Left renal cortex interstitium (tissue), 4 donors: ENCODE measurements around the gene FNDC3B. TPM values are rescaled to one million over a fixed set of nuclear protein-coding genes. Genes with fewer than 3 reads are reported as not detected.
A peak's percentile ranks its signal among the peaks of the same experiment; 100 is the strongest.

Source experiments
- DNase-seq, 4 donors: peaks; one replicate each; pipeline ENCODE4 v3.0.0-alpha.2; 2013; ENCODE audit warnings: low read depth in 4 of 4, low spot score in 2 of 4, missing footprints in 1 of 4
- polyA plus RNA-seq, 4 donors: library from polyadenylated mRNA; unstranded; fragments of 120-200 nt; gene quantifications; one replicate each; pipeline ENCODE4 v1.2.1, GENCODE V29; 2013; ENCODE audit not compliant: insufficient read length in 4 of 4

The FNDC3B gene
- polyA plus RNA-seq, 4 donors = 53.6 to 63.8 (median 59.8) TPM

DNA sequence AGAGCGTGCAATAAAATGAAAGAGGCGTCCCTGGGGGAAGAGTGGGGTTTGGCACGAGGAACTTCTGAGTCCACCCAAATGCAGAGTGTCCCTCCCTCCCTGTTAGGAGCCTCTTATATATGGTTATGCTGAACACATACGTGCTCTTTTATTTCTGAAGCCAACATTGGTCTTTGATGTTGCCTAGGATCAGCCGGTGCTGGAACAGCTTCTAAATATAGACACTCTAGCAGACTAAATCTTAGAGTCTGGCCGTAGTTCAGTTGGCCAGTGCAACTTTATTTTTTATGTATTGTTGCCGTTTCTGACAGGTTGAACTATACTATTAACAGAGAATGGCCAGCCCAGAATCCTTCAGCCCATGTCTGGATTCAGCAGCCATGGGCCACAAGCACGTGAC lies 280.2 kb downstream of the FNDC3B start:
- DNase-seq = no peak

GRCh38 chr3:172320468-172320867 lies 281.1 kb downstream of the FNDC3B start:
- DNase-seq = no peak

GRCh38 chr3:172321035-172321434 lies 281.7 kb downstream of the FNDC3B start:
- no peak for DNase-seq

DNA sequence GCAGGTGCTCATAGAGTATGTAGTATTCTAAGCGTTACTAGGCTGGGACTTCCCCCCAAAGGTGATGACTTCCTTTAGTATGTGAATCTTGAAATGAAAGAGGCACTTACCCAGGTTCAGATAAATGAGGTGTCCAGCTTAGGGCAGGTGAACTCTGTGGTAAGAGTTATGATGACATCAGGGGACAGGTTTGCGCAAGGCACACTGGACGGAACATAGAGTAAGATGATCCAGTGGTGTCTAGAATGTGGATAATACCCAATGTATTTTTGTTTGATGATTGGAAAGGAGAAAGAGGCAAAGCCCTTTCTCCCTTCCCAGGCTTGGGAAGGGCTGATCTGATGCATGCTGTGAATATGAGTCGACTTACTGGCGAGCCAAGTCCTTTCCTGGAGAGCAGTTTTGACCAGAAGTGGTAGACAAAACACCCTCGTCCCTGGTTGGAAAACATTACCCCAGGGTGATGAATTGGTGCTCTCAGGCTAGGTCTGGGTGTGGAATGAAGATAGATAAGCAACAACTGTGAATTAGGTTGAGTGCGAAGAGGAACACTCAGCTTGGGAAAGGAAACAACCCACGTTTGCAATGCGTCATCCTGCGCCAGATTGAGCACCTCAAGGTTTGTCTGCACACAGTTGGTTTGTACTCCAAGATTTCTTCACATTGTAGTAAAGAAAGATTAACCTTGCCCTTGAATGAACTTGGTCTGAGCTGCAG lies 284.7 kb downstream of the FNDC3B start:
- DNase-seq = no peak

DNA sequence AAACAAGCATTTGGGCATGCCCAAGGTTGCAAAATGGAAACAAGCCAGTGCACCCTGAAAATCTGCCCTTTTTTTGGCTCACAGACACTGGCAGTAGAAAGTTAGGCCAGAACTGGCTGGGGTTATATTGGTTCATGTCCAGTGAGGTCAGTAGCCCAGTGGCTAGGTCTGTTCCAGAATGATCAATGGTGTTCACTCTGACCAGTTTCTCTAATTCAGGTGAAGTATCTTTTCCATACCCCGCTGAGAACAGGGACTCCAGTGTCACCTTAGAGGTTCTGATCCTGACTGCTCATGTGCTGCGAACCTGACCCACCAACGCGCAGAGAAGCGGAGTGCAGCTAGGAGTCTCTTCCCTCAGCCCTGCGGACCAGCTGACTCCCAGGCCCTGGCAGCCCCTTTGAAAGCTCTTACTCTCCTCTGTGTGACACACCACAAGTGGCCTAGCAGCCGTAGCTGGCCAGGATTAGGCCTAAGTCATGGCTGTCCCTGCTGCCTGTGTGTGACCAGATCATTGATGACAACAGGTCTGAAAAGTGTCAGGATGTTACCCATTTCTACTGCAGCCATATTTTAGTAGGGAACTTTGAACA lies 285.3 kb downstream of the FNDC3B start:
- DNase-seq = no peak

DNA sequence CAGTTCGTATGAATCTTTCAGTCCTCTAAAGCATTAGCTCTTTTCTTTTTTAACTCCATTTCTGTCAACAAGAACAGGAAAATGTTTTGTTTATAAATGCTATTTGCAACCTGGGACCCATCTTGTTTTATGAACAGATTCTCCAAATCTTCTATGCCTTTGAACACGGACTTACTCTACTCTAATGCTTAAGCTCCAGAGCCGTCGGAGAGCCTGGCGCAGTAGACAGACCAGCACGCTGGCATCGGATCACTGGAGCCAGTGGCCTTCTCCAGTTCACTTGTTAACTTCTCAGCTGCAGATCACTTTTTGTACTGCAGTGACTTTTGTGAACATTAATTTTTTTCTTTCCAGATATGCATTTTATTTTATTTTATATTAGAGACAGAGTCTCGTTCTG lies 286.1 kb downstream of the FNDC3B start:
- DNase-seq = no peak

- no peak for DNase-seq
These were observed 287.6 kb downstream of the FNDC3B start for GRCh38 chr3:172326993-172327392.

DNA sequence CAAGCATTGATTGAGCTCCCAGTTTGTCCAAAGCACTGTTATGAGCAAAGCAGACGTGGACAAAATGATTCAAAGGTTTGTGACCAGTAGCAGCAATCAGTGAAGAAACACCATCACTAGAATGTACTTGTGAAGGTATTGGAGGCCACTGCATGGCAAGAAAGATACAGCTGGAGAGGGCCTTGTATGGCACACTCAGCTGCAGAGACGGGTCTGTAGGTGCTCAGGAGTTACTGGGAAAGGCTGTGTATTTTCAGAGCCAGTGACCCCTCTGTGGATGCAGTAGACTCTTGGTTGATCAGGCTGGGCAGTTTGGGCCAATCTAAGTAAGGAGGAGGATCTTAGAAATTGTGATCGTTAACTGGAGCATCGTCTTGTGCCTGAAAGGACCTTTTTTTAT lies 288.9 kb downstream of the FNDC3B start:
- DNase-seq = no peak

DNA sequence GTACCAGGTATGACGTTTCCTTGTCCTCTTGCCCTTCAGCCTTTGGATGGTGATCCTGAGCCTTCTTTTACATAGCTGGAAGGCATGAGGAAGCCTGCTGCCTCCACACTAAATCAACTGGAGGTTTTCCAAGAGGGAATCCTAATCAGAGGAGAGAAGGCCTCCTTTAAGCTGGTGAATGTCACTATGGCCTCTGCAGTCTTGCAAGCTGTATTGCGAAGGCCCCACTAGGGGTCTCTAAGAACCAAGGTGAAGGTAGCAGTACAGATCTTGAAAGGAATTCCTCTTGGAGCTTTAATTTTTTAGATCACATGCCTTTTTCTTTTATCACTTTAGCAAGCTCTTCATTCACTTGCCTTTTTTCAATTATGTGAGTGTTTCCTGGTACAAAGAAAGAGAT lies 289.7 kb downstream of the FNDC3B start:
- no peak for DNase-seq

DNA sequence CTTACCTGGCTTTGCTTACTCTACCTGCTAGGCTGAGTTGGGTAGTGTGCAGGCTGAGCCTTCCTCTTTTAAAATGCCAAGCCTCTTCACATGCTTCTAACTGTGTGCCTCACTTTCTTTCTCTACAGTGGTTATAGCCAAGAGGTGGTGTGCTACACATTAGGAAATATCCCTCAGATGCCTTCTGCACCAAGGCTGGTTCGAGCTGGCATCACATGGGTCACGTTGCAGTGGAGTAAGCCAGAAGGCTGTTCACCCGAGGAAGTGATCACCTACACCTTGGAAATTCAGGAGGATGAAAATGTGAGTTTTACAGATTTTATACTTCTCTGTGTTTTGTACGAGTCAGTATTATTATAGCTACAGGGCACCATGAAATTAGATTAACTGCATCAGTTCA lies 291.0 kb downstream of the FNDC3B start:
- DNase-seq = no peak

GRCh38 chr3:172332256-172333041 lies 293.1 kb downstream of the FNDC3B start:
- peak in 1 of 4 donors; percentile 68 for DNase-seq

- no peak for DNase-seq
These were observed 293.6 kb downstream of the FNDC3B start for GRCh38 chr3:172333042-172333377.

GRCh38 chr3:172333692-172334457 lies 294.5 kb downstream of the FNDC3B start:
- DNase-seq = no peak

DNA sequence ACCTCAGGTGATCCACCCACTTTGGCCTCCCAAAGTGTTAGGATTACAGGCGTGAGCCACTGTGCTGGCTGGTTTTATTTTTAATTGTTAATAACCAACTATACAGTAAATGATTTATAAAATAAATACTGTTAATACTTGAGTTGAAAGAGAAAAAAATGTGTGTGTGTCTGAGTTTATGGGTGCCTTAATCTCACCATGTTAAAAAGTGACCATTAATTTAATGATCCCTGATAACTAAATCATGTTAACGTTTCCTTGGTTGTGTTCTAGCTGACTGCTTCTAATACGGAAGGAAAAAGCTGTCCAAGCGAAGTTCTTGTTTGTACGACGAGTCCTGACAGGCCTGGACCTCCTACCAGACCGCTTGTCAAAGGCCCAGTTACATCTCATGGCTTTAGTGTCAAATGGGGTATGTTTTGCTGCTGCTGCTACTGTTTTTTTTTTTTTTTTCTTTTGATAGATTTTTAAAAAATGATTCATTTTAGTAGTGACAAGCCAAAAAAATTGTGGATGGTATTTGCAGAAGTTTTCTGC lies 295.4 kb downstream of the FNDC3B start:
- DNase-seq = peak in 1 of 4 donors; percentile 25

DNA sequence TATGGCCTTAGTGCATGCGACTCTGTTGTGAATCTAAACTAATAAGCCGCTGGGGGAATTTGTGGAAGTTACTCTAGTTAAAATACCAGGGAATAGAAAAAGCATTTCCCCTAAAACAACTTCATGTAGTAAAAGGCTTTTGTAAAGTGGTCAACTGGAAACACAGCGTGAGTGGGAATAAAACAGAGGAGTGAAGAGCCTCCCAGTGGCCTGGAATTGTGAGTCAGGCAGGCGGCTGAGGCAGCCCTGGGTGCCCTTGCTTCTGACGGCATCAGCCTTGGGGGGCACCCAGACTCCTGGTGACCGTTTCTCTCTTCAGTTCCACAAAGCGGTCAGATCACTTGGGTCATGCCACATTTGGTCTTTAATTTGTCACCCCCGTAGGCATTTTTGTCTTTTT lies 300.5 kb downstream of the FNDC3B start:
- no peak for DNase-seq

- DNase-seq = no peak
These were observed 301.2 kb downstream of the FNDC3B start for GRCh38 chr3:172340583-172340982.

GRCh38 chr3:172341482-172342059 lies 302.2 kb downstream of the FNDC3B start:
- DNase-seq = peak in 2 of 4 donors; percentile 36 to 50

- DNase-seq = no peak
These were observed 302.8 kb downstream of the FNDC3B start for GRCh38 chr3:172342097-172342659.

DNA sequence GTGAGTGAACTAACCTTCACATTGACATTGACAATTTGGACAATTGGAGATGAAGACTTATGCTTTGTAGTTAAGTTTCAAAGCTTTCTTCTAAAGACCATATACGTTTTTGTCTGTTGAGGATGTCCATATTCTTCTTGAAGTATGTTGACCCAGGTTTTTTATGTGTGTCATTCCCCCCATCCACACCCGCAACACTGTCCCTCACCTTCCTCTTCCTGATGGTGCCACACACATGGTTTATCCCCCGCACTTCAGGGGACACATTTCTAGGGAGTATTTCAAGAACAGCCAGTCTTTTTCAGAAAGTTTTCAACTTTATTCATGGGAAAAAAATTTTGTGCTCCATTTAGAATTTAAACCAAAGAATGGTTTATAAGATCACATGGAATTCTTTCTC lies 303.7 kb downstream of the FNDC3B start:
- no peak for DNase-seq

GRCh38 chr3:172343979-172344378 lies 304.6 kb downstream of the FNDC3B start:
- no peak for DNase-seq
